ENCODE results near the gene LBH. TPM values are rescaled to one million over a fixed set of nuclear protein-coding genes. Genes with fewer than 3 reads are reported as not detected.

Gene LBH
- total RNA-seq, 1 donor from 2014 or later, result 41.2 TPM

- no peak overlapping the region for H3K27ac ChIP-seq (ENCODE audit: low read depth, low read length)
- no peak overlapping the region for H3K4me3 ChIP-seq (ENCODE audit: low read length in 3 of 3)
- H3K9ac ChIP-seq (ENCODE audit: low read depth in 1 of 3, low read length in 3 of 3), result peak overlapping the region in 1 of 3 donors; percentile 1
- H3K4me1 ChIP-seq (ENCODE audit: control insufficient read depth in 3 of 3, insufficient read depth in 3 of 3, low read length in 3 of 3), result peaks cover 17 to 46% (median 34%) of the 10 kb centered on the region in 3 donors
- H3K36me3 ChIP-seq (ENCODE audit: control insufficient read depth in 3 of 3, insufficient read depth in 3 of 3, low read length in 3 of 3), result peaks cover 6 to 17% (median 17%) of the 10 kb centered on the region in 3 donors
- no peaks in the 10 kb centered on the region for H3K9me3 ChIP-seq (ENCODE audit: control insufficient read depth in 3 of 3, low read length in 3 of 3)
- H3K27me3 ChIP-seq (ENCODE audit: control insufficient read depth in 3 of 3, insufficient read depth in 3 of 3, low read length in 3 of 3), result no peaks in the 10 kb centered on the region
Measured at GRCh38 chr2:30254685-30255001, 23.3 kb downstream of the LBH start.

- Histone ChIP-seq H3K4me3 (ENCODE audit: low read length in 3 of 3) (peak overlapping the region in 1 of 3 donors; percentile 13), H3K36me3 (ENCODE audit: control insufficient read depth in 3 of 3, insufficient read depth in 3 of 3, low read length in 3 of 3) (peaks cover 6 to 17% (median 17%) of the 10 kb centered on the region in 3 donors), H3K9me3 (ENCODE audit: control insufficient read depth in 3 of 3, low read length in 3 of 3) (no peaks in the 10 kb centered on the region), H3K27ac (ENCODE audit: low read depth, low read length) (no peak overlapping the region), H3K4me1 (ENCODE audit: control insufficient read depth in 3 of 3, insufficient read depth in 3 of 3, low read length in 3 of 3) (peaks cover 17 to 42% (median 34%) of the 10 kb centered on the region in 3 donors), H3K27me3 (ENCODE audit: control insufficient read depth in 3 of 3, insufficient read depth in 3 of 3, low read length in 3 of 3) (no peaks in the 10 kb centered on the region), H3K9ac (ENCODE audit: low read depth in 1 of 3, low read length in 3 of 3) (peak overlapping the region in 1 of 3 donors; percentile 1)
Measured at GRCh38 chr2:30255026-30255425, 23.7 kb downstream of the LBH start.

GRCh38 chr2:30255466-30256408, 24.4 kb downstream of the LBH start:
- Histone ChIP-seq H3K4me1 (ENCODE audit: control insufficient read depth in 3 of 3, insufficient read depth in 3 of 3, low read length in 3 of 3) (peaks cover 17 to 35% (median 34%) of the 10 kb centered on the region in 3 donors), H3K9me3 (ENCODE audit: control insufficient read depth in 3 of 3, low read length in 3 of 3) (no peaks in the 10 kb centered on the region), H3K27ac (ENCODE audit: low read depth, low read length) (peak overlapping the region; percentile 34), H3K36me3 (ENCODE audit: control insufficient read depth in 3 of 3, insufficient read depth in 3 of 3, low read length in 3 of 3) (peaks cover 6 to 17% (median 17%) of the 10 kb centered on the region in 3 donors), H3K4me3 (ENCODE audit: low read length in 3 of 3) (peak overlapping the region in 1 of 3 donors; percentile 13), H3K27me3 (ENCODE audit: control insufficient read depth in 3 of 3, insufficient read depth in 3 of 3, low read length in 3 of 3) (no peaks in the 10 kb centered on the region), H3K9ac (ENCODE audit: low read depth in 1 of 3, low read length in 3 of 3) (peak overlapping the region in 1 of 3 donors; percentile 3)

GRCh38 chr2:30257266-30258214, 26.2 kb downstream of the LBH start:
- H3K36me3 ChIP-seq (ENCODE audit: control insufficient read depth in 3 of 3, insufficient read depth in 3 of 3, low read length in 3 of 3), result peaks cover 6 to 17% (median 17%) of the 10 kb centered on the region in 3 donors
- H3K27ac ChIP-seq (ENCODE audit: low read depth, low read length), result no peak overlapping the region
- no peaks in the 10 kb centered on the region for H3K27me3 ChIP-seq (ENCODE audit: control insufficient read depth in 3 of 3, insufficient read depth in 3 of 3, low read length in 3 of 3)
- no peak overlapping the region for H3K9ac ChIP-seq (ENCODE audit: low read depth in 1 of 3, low read length in 3 of 3)
- H3K9me3 ChIP-seq (ENCODE audit: control insufficient read depth in 3 of 3, low read length in 3 of 3), result peaks cover 0 to 3% (median 3%) of the 10 kb centered on the region in 3 donors
- no peak overlapping the region for H3K4me3 ChIP-seq (ENCODE audit: low read length in 3 of 3)
- H3K4me1 ChIP-seq (ENCODE audit: control insufficient read depth in 3 of 3, insufficient read depth in 3 of 3, low read length in 3 of 3), result peaks cover 17 to 31% (median 30%) of the 10 kb centered on the region in 3 donors

- no peaks in the 10 kb centered on the region for H3K27me3 ChIP-seq (ENCODE audit: control insufficient read depth in 3 of 3, insufficient read depth in 3 of 3, low read length in 3 of 3)
- H3K9ac ChIP-seq (ENCODE audit: low read depth in 1 of 3, low read length in 3 of 3), result no peak overlapping the region
- peaks cover 4 to 23% (median 19%) of the 10 kb centered on the region in 3 donors for H3K4me1 ChIP-seq (ENCODE audit: control insufficient read depth in 3 of 3, insufficient read depth in 3 of 3, low read length in 3 of 3)
- peaks cover 0 to 3% (median 3%) of the 10 kb centered on the region in 3 donors for H3K9me3 ChIP-seq (ENCODE audit: control insufficient read depth in 3 of 3, low read length in 3 of 3)
- H3K36me3 ChIP-seq (ENCODE audit: control insufficient read depth in 3 of 3, insufficient read depth in 3 of 3, low read length in 3 of 3), result peaks cover 6 to 17% (median 17%) of the 10 kb centered on the region in 3 donors
- no peak overlapping the region for H3K27ac ChIP-seq (ENCODE audit: low read depth, low read length)
- no peak overlapping the region for H3K4me3 ChIP-seq (ENCODE audit: low read length in 3 of 3)
Measured at GRCh38 chr2:30259071-30259470, 27.7 kb downstream of the LBH start.

- H3K27ac ChIP-seq (ENCODE audit: low read depth, low read length), result no peak overlapping the region
- H3K36me3 ChIP-seq (ENCODE audit: control insufficient read depth in 3 of 3, insufficient read depth in 3 of 3, low read length in 3 of 3), result peaks cover 6 to 17% (median 14%) of the 10 kb centered on the region in 3 donors
Measured at GRCh38 chr2:30259827-30260679, 28.7 kb downstream of the LBH start.

GRCh38 chr2:30260941-30261340, 29.6 kb downstream of the LBH start:
- Histone ChIP-seq H3K4me3 (ENCODE audit: low read length in 3 of 3) (no peak overlapping the region), H3K36me3 (ENCODE audit: control insufficient read depth in 3 of 3, insufficient read depth in 3 of 3, low read length in 3 of 3) (peaks cover 6 to 17% (median 14%) of the 10 kb centered on the region in 3 donors), H3K9me3 (ENCODE audit: control insufficient read depth in 3 of 3, low read length in 3 of 3) (peaks cover 0 to 3% (median 3%) of the 10 kb centered on the region in 3 donors), H3K4me1 (ENCODE audit: control insufficient read depth in 3 of 3, insufficient read depth in 3 of 3, low read length in 3 of 3) (peaks cover under 1 to 10% (median 4%) of the 10 kb centered on the region in 3 donors), H3K9ac (ENCODE audit: low read depth in 1 of 3, low read length in 3 of 3) (no peak overlapping the region), H3K27me3 (ENCODE audit: control insufficient read depth in 3 of 3, insufficient read depth in 3 of 3, low read length in 3 of 3) (no peaks in the 10 kb centered on the region), H3K27ac (ENCODE audit: low read depth, low read length) (no peak overlapping the region)

More at GRCh38 chr2:30259827-30260679, 28.7 kb downstream of the LBH start:
- Histone ChIP-seq H3K27me3 (ENCODE audit: control insufficient read depth in 3 of 3, insufficient read depth in 3 of 3, low read length in 3 of 3) (no peaks in the 10 kb centered on the region), H3K4me1 (ENCODE audit: control insufficient read depth in 3 of 3, insufficient read depth in 3 of 3, low read length in 3 of 3) (peaks cover 2 to 18% (median 13%) of the 10 kb centered on the region in 3 donors), H3K9me3 (ENCODE audit: control insufficient read depth in 3 of 3, low read length in 3 of 3) (peaks cover 0 to 3% (median 3%) of the 10 kb centered on the region in 3 donors), H3K9ac (ENCODE audit: low read depth in 1 of 3, low read length in 3 of 3) (no peak overlapping the region), H3K4me3 (ENCODE audit: low read length in 3 of 3) (no peak overlapping the region)

GRCh38 chr2:30261695-30262211, 30.4 kb downstream of the LBH start:
- no peaks in the 10 kb centered on the region for H3K27me3 ChIP-seq (ENCODE audit: control insufficient read depth in 3 of 3, insufficient read depth in 3 of 3, low read length in 3 of 3)
- no peak overlapping the region for H3K4me3 ChIP-seq (ENCODE audit: low read length in 3 of 3)
- peaks cover 0 to 8% (median 6%) of the 10 kb centered on the region in 3 donors for H3K4me1 ChIP-seq (ENCODE audit: control insufficient read depth in 3 of 3, insufficient read depth in 3 of 3, low read length in 3 of 3)
- H3K9ac ChIP-seq (ENCODE audit: low read depth in 1 of 3, low read length in 3 of 3), result no peak overlapping the region
- no peak overlapping the region for H3K27ac ChIP-seq (ENCODE audit: low read depth, low read length)
- peaks cover 6 to 17% (median 14%) of the 10 kb centered on the region in 3 donors for H3K36me3 ChIP-seq (ENCODE audit: control insufficient read depth in 3 of 3, insufficient read depth in 3 of 3, low read length in 3 of 3)
- peaks cover 0 to 3% (median 3%) of the 10 kb centered on the region in 3 donors for H3K9me3 ChIP-seq (ENCODE audit: control insufficient read depth in 3 of 3, low read length in 3 of 3)

Measured in skeletal muscle tissue (tissue), 4 donors.